ENCODE measurements around the gene MBTPS1. TPM values are rescaled to one million over a fixed set of nuclear protein-coding genes. Genes with fewer than 3 reads are reported as not detected.

Gene MBTPS1
- total and polyA plus RNA-seq, 9 of the 15 experiments (the other 6 are each of a cell fraction or from before 2014, with no cell fraction given), result 2.8 to 57.6 (median 43.8) TPM

DNA sequence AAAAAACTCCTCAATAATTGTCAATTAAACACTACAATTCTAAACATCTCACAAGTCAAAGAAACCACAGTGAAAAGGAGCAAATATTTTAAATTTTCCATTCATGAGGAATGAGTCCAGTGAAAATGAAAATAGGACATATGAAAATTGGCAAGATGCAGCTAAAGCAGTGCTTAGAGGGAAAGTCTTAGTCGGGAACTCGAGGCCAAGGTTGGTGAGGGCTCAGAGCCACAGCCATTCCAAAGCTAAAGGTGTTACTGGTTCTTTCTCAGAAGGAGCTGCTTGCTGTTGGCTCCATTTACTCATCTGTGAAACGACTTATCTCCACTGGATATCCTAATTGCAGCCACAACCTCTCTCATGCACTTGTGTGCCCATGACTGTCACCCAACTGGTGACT, 80.6 kb downstream of the MBTPS1 start:
- Histone ChIP-seq H3K4me1 (replicated peaks in 1 of 2; ENCODE audit: control insufficient read depth in 2 of 2, insufficient read depth in 2 of 2, low read length in 2 of 2) (peaks cover 0 to 11% of the 10 kb centered on the region in 2 experiments; a peak in 1 of 5 replicates), H3K79me2 (ENCODE audit: control insufficient read depth, insufficient read depth, low read length) (no peaks in the 10 kb centered on the region), H3K9ac (ENCODE audit: insufficient read depth in 1 of 2, low read depth in 2 of 2, low read length in 2 of 2) (no peak overlapping the region), H3K27ac (ENCODE audit: extremely low read depth, low read depth, low read length) (no peak overlapping the region), H2AFZ (ENCODE audit: low read depth, low read length) (no peak overlapping the region), H3K4me2 (ENCODE audit: insufficient read depth, low read length) (no peak overlapping the region), H3K36me3 (ENCODE audit: control insufficient read depth, insufficient read depth, low read length) (no peaks in the 10 kb centered on the region), H3K9me1 (ENCODE audit: control insufficient read depth, insufficient read depth, low read length) (no peaks in the 10 kb centered on the region), H3K9me3 (replicated peaks; ENCODE audit: control insufficient read depth, insufficient read depth, low read depth, low read length) (no peaks in the 10 kb centered on the region), H4K20me1 (replicated peaks; ENCODE audit: control insufficient read depth, insufficient read depth, low read length) (0 out of 2 replicates have a peak, but pooled peaks cover 18% of the 10 kb centered on the region), H3K27me3 (ENCODE audit: control insufficient read depth in 2 of 2, insufficient read depth in 2 of 2, low read length in 2 of 2) (peaks cover 64 to 93% of the 10 kb centered on the region in 2 experiments), H3K4me3 (no peak overlapping the region)
- BruUV-seq (replicated peaks), result no TSS peak
- WGBS (ENCODE audit: insufficient coverage, low coverage, missing lambda C conversion rate), result 3% methylated on average over 3 of the region's 3 CpGs
- no peak for FAIRE-seq
- in situ Hi-C loops (cut with MboI), result no loop called here
- ChIA-PET POLR2A (interaction anchor here (0.5 kb wide), 1 partner anchor 200 kb away, joined by 4 read pairs; no protein-coding TSS in a partner anchor), CTCF (ENCODE audit: low intra/inter-chr PET ratio) (no interaction called here)
- no peak for ATAC-seq
- intact Hi-C loops (cut with micrococcal nuclease), result no loop called here
- no peak for DNase-seq (ENCODE audit: extremely low read depth in 1 of 4, low spot score in 3 of 4)
- TF ChIP-seq ZNF551 (CRISPR knock-in tag; IDR thresholded peaks at IDR 0.05), result no peak
- no peak for TF ChIP-seq ZC3H8 (IDR thresholded peaks at IDR 0.05)
- no peak for TF ChIP-seq SETDB1 (IDR thresholded peaks at IDR 0.05; ENCODE audit: low read length)
- no peak for TF ChIP-seq MYNN (IDR thresholded peaks at IDR 0.05)
- no peak for TF ChIP-seq MYNN (CRISPR knock-in tag; IDR thresholded peaks at IDR 0.05)
- TF ChIP-seq, protein P1, sequence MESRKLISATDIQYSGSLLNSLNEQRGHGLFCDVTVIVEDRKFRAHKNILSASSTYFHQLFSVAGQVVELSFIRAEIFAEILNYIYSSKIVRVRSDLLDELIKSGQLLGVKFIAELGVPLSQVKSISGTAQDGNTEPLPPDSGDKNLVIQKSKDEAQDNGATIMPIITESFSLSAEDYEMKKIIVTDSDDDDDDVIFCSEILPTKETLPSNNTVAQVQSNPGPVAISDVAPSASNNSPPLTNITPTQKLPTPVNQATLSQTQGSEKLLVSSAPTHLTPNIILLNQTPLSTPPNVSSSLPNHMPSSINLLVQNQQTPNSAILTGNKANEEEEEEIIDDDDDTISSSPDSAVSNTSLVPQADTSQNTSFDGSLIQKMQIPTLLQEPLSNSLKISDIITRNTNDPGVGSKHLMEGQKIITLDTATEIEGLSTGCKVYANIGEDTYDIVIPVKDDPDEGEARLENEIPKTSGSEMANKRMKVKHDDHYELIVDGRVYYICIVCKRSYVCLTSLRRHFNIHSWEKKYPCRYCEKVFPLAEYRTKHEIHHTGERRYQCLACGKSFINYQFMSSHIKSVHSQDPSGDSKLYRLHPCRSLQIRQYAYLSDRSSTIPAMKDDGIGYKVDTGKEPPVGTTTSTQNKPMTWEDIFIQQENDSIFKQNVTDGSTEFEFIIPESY (CRISPR knock-in tag; IDR thresholded peaks at IDR 0.05), result no peak
- TF ChIP-seq E2F3 (CRISPR knock-in tag; IDR thresholded peaks at IDR 0.05), result no peak
- TF ChIP-seq, protein P2, sequence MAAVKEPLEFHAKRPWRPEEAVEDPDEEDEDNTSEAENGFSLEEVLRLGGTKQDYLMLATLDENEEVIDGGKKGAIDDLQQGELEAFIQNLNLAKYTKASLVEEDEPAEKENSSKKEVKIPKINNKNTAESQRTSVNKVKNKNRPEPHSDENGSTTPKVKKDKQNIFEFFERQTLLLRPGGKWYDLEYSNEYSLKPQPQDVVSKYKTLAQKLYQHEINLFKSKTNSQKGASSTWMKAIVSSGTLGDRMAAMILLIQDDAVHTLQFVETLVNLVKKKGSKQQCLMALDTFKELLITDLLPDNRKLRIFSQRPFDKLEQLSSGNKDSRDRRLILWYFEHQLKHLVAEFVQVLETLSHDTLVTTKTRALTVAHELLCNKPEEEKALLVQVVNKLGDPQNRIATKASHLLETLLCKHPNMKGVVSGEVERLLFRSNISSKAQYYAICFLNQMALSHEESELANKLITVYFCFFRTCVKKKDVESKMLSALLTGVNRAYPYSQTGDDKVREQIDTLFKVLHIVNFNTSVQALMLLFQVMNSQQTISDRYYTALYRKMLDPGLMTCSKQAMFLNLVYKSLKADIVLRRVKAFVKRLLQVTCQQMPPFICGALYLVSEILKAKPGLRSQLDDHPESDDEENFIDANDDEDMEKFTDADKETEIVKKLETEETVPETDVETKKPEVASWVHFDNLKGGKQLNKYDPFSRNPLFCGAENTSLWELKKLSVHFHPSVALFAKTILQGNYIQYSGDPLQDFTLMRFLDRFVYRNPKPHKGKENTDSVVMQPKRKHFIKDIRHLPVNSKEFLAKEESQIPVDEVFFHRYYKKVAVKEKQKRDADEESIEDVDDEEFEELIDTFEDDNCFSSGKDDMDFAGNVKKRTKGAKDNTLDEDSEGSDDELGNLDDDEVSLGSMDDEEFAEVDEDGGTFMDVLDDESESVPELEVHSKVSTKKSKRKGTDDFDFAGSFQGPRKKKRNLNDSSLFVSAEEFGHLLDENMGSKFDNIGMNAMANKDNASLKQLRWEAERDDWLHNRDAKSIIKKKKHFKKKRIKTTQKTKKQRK (IDR thresholded peaks at IDR 0.05; ENCODE audit: borderline replicate concordance, low read depth, low read length), result no peak
- TF ChIP-seq RB1 (IDR thresholded peaks at IDR 0.05; ENCODE audit: low read depth), result no peak
- TF ChIP-seq, protein P3, sequence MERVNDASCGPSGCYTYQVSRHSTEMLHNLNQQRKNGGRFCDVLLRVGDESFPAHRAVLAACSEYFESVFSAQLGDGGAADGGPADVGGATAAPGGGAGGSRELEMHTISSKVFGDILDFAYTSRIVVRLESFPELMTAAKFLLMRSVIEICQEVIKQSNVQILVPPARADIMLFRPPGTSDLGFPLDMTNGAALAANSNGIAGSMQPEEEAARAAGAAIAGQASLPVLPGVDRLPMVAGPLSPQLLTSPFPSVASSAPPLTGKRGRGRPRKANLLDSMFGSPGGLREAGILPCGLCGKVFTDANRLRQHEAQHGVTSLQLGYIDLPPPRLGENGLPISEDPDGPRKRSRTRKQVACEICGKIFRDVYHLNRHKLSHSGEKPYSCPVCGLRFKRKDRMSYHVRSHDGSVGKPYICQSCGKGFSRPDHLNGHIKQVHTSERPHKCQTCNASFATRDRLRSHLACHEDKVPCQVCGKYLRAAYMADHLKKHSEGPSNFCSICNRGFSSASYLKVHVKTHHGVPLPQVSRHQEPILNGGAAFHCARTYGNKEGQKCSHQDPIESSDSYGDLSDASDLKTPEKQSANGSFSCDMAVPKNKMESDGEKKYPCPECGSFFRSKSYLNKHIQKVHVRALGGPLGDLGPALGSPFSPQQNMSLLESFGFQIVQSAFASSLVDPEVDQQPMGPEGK (CRISPR knock-in tag; IDR thresholded peaks at IDR 0.05; ENCODE audit: borderline replicate concordance), result no peak
- TF ChIP-seq BDP1 (IDR thresholded peaks at IDR 0.05; ENCODE audit: insufficient read depth, insufficient read length), result no peak
- TF ChIP-seq, protein P4, sequence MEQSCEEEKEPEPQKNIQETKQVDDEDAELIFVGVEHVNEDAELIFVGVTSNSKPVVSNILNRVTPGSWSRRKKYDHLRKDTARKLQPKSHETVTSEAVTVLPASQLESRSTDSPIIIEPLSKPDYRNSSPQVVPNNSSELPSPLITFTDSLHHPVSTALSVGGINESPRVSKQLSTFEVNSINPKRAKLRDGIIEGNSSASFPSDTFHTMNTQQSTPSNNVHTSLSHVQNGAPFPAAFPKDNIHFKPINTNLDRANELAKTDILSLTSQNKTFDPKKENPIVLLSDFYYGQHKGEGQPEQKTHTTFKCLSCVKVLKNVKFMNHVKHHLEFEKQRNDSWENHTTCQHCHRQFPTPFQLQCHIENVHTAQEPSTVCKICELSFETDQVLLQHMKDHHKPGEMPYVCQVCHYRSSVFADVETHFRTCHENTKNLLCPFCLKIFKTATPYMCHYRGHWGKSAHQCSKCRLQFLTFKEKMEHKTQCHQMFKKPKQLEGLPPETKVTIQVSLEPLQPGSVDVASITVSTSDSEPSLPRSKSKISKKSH (CRISPR knock-in tag; IDR thresholded peaks at IDR 0.05), result no peak
- TF ChIP-seq PRMT5 (CRISPR knock-in tag; IDR thresholded peaks at IDR 0.05), result no peak
